Measurements from ENCODE around the gene ZNF724.
"Not testable (repeated sequence)": the region's sequence is repeated elsewhere in the genome, so short reads cannot be mapped to it uniquely, and the experiment has no call there.

ZNF724 gene

DNA sequence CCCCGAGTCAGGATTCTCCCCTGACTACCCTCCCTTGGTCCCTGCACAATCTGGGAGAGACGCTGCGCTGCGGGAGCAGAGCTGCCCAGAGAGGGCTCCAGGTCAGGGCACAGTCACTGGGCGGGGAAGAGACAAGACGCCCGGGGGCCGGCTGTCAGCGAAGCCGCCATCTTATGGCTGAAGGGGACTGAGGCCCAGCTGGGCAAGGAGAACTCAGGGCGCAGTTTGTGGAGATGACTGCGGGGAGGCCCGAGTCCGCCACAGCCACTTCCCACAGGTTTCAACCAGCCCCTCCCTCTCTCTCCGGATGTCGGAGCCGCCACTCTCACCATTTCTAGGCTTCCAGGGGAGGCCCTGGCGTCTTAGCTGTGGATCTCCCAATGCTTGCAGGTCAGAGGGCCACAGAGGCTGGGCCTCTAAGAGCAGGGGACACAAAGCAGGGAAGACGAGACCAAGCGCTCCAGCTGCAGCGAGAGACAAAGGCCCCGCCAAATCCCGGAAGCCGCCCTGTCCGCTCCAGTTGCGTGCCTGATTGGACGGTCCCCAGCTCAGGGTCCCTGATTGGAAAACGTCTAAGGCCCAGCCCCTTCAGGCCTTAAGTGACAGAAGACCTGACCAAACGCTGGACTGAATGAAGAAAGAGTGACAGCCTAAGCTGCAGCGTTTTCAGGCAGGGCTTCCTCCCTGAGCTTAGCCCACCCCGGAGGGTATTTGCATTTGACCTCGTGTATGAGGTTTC lies at the start of gene ZNF724:
TSS of gene ZNF724 (minus strand) at position 484 of the 739 bp plus-strand sequence. CDS start at position 332, 152 bp downstream.
- peak within 1 kb of the TSS in 19 of 21 experiments; percentile 1 to 84 (median 55) for H3K27ac ChIP-seq
- peak within 1 kb of the TSS; percentile 48 to 71 (median 63) for H3K4me3 ChIP-seq

DNA sequence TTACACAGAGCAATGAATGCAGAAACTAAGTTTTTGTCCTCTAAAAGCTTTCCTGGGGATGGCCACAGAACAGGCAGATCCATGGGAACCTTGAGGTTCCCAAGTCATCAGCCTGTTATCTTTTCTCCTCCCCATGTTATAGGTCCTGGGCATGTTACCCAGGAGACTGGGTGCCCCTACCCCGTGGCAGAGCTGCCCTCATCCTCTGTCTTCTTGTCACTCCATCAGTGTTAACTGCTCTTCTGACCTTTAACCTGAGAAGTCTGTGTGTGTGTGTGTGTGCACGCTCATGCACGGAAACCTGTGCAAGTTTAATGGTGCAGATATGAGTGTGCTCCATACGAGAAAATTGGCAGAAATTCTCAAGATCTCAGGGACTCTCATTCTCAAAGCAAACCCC lies 43.9 kb upstream of the ZNF724 start:
- Histone ChIP-seq H3K4me3 (no peak overlapping the region), H3K27ac (no peak overlapping the region)

DNA sequence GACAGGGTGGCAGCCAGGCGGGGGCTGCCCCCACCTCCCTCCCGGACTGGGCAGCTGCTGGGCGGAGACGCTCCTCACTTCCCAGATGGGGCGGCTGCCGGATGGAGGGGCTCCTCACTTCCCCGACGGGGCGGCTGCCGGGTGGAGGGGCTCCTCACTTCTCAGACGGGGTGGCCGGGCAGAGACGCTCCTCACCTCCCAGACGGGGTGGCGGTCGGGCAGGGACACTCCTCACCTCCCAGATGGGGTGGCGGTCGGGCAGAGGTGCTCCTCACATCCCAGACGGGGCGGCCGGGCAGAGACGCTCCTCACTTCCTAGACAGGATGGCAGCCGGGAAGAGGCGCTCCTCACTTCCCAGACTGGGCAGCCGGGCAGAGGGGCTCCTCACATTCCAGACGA lies 39.8 kb upstream of the ZNF724 start:
- not testable (repeated sequence) for H3K4me3 ChIP-seq, H3K27ac ChIP-seq

DNA sequence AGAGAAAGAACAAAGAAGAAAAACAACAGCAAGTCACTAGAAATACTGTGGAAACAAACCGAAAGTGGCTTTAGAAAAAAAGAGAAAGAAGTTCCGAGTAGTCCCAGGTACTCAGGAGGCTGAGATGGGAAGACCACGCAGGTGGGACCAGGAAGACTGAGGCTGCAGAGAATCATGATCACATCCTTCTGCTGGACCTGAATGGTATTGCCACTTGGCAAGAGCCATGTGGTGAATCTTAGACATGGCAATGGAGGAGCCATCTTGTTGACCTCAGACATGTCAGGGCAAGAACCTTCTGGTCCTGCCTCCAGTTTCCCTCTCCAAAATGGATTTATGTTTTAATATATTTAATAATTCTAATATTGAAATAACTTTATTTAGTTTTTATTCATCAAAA lies 37.4 kb upstream of the ZNF724 start:
- no peak overlapping the region for H3K27ac ChIP-seq
- H3K4me3 ChIP-seq, result no peak overlapping the region

DNA sequence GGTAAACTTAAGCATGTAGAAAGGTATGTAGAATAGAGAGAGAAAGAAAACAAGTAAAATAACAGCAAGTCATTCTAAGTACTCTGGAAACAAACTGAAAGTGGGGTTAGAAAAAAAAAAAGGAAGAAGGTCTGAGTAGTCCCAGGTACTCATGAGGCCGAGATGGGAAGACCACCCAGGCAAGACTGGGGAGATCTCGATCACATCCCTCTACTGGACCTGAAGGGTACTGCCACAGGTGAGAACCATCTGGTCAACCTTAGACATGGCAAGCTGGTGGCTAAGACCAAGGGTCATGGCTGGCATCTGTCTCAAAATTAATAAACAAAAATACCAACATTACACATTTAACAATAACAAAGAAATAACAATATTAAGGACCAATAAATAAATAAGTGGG lies 36.3 kb upstream of the ZNF724 start:
- H3K4me3 ChIP-seq, result no peak overlapping the region
- H3K27ac ChIP-seq, result no peak overlapping the region

DNA sequence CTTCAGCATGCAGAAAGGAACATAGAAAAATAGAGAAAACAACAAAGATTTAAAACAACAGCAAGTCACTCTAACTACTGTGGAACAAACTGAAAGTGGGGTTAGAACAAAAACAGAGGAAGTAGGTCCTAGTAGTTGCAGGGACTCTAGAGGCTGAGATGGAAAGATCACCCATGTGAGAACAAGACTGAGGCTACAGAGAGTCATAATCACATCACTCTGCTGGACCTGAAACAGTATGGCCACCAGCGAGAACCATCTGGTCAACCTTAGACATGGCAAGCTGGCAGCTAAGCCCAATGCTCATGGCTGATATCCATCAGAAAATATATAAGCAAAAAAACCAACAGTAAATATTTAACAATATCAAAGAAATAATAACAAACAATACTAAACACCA lies 35.8 kb upstream of the ZNF724 start:
- H3K27ac ChIP-seq, result no peak overlapping the region
- H3K4me3 ChIP-seq, result no peak overlapping the region

DNA sequence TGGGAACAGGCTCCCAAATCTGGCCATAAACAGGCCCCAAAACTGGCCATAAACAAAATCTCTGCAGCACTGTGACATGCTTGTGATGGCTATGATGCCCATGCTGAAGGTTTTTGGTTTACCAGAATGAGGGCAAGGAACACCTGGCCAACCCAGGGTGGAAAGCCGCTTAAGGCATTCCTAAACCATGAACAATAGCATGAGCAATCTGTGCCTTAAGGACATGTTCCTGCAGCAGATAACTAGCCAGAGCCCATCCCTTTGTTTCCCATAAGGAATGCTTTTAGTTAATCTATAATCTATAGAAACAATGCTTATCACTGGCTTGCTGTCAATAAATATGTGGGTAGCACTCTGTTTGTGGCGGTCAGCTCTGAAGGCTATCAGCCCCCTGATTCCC lies 35.1 kb upstream of the ZNF724 start:
- H3K27ac ChIP-seq, H3K4me3 ChIP-seq: not testable (repeated sequence)

DNA sequence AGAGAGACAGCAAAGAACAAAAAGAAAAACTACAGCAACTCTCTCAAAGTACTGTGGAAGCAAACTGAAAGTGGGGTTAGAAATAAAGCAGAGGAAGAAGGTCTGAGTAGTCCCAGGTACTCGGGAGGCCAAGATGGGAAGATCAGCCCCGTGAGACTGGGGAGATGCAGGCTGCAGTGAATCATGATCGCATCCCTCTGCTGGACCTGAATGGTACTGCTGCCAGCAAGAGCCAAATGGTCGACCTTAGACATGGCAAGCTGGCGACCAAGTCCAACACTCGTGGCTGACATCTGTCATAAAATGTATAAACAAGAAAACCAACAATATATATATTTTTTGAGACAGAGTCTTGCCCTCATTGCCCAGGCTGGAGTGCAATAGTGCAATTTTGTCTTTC lies 33.7 kb upstream of the ZNF724 start:
- Histone ChIP-seq H3K4me3 (no peak overlapping the region), H3K27ac (no peak overlapping the region)

DNA sequence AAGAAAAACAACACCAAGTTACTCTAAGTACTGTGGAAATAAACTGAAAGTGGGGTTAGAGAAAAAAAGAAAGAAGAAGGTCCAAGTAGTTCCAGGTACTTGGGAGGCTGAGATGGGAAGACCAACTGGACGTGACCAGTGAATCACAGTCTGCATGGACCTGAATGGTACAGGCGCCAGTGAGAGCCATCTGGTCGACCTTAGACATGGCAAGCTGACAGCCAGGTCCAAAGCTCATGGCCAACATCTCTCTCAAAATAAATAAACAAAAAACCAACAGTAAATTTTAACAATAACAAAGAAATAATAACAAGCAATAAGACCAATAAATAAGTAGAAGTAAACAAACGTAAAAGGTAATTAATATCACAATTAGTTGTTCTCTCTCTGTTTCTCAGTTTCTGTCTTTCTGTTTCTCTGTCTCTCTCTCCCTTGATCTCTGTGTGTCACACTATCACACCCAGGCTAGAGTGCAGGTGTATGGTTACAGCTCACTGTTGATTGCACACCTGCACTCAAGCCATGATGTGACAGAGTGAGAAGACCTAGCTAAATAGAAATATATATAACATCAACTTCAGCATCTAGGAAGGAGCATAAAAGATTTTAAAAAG lies 31.6 kb upstream of the ZNF724 start:
- H3K27ac ChIP-seq, result no peak overlapping the region
- no peak overlapping the region for H3K4me3 ChIP-seq

DNA sequence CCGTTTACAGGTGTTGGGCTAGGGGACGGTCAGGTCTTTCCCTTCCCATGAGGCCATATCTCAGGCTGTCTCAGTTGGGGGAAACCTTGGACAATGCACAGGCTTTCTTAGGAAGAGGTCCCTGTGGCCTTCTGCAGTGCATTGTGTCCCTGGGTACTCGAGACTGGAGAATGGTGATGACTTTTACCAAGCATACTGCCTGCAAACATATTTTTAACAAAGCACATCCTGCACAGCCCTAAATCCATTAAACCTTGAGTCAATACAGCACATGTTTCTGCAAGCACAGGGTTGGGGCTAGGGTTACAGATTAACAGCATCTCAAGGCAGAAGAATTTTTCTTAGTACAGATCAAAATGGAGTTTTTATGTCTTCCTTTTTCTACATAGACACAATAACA lies 27.9 kb upstream of the ZNF724 start:
- not testable (repeated sequence) for H3K4me3 ChIP-seq, H3K27ac ChIP-seq

DNA sequence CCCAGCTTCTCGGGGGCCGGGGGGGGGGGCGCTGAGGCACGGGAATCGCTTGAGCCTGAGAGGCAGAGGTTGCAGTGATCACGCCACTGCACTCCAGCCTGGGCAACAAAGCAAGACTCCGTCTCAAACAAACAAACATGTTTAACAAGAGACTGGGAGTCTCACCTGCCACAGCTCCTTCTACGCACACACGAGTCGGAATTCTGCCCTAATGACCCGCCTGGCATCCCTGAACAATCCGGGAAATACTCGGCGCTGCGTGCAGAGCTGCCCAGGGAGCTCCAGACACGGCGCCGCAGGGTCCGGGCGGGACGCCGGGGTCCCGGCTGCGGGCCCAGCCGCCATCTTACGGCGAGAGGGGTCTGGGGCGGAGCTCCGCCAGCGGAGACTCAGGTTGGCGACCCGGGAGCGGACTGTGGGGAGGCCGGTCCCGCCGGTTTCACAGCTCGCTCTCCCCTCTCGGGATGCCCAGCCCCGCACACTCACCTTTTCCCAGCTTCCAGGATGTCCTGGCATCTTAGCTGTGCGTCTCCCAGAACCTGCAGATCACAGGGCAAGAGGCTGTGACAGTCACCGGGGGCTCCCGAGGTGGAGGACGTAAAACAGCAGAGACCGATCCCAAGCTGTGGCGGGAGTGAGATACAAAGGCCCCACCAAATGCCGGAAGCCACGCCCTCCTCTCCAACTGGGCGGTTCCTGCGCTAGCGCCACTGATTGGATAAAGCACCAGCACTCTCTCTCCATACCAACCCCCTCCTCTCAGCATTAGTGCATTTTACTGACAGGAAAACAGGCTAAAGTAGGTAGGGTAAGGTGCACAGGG lies 23.6 kb upstream of the ZNF724 start:
- Histone ChIP-seq H3K27ac (peak overlapping the region; percentile 50 to 93 (median 82)), H3K4me3 (peak overlapping the region; percentile 53 to 99 (median 89))

DNA sequence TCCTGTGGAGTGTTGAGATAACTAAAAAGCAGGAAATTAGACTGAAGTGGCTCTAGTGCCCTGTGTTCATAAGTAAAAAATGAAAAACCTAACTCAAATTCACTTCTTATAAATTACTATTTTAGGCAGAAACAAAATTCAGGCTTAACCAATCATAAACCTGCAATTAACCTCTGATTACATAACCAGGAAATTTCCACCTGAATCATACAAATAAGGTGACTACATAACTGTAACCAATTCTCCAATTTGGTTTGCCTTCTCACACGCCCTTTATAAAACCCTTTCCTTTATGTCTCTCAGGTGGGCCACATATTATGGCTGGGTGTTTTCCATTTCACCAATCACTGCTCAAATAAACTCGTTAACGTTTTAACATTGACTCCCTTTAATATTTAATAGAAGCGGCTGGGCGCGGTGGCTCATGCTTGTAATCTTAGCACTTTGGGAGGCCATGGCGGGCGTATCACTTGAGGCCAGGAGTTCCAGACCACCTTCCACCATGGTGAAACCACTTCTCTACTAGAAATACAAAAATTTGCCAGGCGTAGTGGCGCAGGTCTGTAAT lies 22.9 kb upstream of the ZNF724 start:
- Histone ChIP-seq H3K4me3 (peak overlapping the region; percentile 53 to 99 (median 89)), H3K27ac (peak overlapping the region; percentile 50 to 93 (median 82))

DNA sequence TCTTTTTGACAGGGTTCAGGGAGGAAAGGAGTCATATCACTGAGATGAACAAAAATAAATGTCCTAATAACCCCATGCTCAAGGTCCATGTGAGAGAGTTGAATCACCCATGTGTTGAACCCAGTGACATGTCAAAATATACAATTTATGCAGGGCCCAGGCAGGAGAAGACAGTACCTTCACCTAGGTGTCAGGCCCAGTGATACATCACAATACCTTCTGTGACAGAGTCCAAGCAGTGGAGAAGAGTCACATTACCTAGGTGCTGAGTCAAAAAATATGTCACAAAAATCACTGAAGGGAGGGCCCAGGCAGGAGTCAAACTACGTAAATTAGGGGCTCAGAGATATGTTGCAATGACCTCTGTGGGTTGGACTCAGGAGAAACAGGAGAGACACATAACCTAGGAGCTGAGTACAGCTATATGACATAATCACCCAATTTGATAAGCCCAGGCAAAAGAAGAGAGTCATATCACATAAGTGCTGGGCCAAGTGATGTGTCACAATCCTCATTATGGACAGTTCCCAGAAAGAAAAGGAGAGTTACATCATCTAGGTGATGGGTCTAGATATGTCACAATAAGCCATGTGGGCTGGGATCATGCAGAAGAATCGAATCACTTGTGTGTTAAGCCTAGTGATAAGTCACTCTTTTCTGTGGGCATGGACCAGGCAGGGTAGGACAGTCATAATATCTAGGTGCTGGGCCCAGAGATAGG lies 13.8 kb upstream of the ZNF724 start:
- H3K27ac ChIP-seq, result no peak overlapping the region
- H3K4me3 ChIP-seq, result no peak overlapping the region

DNA sequence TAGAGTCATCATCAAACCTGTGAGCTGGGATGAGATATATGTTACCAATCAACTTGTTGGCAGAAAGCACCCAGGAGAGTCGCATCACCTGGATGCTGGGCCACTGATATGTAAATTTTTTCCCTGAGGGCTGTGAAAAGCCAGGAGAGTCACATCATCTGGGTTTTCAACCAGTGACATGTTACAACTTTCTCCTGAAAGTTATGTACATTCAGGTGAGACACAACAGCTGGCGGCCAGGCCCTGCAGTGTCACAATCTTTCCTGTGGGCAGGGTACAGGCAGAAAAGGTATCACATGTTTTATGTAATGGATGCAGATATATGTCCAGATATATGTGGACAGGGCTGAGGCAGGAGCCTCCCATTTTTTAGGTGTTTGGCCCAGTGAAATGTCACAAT lies 13.2 kb upstream of the ZNF724 start:
- no peak overlapping the region for H3K27ac ChIP-seq
- no peak overlapping the region for H3K4me3 ChIP-seq

DNA sequence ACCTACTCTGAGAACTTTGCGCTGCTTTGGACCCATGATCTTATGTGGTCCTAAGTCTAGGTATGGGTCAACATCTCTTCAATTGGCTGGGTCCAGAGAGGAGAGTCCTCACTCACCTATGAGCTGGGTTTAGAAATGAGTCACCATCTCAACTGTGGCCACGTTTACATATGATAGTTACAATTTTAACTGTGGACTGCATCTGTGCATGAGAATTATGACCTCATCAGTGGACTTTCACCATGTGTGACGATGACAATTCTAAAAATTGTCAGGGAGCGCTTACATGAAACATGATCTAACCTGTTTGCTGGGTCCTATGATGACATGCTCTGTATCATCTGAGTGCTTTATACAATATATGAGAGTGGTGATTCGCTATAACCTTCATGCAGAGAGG lies 12.7 kb upstream of the ZNF724 start:
- H3K27ac ChIP-seq, result no peak overlapping the region
- no peak overlapping the region for H3K4me3 ChIP-seq

DNA sequence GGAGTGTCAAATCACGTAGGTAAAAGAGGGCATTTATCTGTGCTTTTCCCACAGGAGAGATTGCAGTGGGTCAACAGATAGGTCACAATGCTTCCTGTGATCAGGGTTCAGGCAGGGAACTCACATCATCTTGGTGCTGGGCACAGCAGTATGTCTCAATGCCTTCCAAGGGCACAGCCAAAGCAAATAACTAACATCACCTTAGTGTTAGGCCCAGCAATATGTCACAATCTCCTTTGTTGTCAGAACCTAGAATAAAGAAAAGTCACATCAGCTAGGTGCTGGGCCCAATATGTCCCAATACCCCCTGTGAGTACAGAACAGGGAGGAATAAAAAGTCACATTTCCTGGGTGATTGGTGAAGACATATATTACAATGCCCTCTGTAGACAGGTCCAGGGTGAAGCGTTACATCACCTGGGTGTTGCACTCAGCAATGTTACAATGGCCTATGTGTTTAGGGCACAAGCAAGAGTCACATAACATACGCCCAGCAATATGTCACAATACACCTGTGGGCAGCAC lies 11.4 kb upstream of the ZNF724 start:
- H3K4me3 ChIP-seq, result no peak overlapping the region
- peak overlapping the region in 2 of 21 experiments; percentile 23 to 26 for H3K27ac ChIP-seq

DNA sequence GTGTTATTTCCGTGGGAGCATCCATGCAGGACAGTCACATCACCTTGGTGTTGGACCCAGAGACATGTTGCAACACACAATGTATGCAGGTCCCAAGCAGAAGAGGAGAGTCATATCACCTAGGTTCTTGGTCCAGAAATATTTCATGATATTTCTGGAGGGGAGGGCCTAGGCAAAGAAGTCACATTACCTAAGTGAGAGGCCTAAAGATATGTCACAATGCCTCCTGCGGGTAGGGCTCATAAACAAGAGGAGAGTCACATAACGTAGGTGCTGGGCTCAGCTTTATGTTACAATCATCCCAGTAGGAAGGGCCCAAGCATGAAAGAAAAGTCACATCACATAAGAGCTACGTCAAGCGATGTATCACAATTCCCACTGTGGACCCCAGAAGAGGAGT lies 10.8 kb upstream of the ZNF724 start:
- Histone ChIP-seq H3K4me3 (no peak overlapping the region), H3K27ac (no peak overlapping the region)

DNA sequence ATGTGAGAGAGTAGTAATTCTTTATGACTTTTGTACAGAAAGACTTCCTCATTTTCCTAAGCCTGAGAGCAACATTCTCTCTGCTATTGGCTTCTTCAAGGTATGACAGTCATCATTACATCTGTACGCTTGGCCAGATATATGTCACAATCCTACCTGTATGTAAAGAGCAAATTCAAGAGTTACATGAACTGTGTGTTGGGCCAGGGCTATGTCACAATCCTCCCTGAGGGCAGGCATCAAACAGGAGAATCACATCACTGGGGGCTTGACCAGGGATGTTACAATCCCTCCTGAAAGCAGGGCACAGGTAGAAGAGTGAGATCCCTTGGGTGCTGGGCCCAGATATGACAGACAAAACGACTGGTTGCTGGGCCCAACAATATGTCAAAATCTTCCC lies 9.8 kb upstream of the ZNF724 start:
- H3K4me3 ChIP-seq, result no peak overlapping the region
- H3K27ac ChIP-seq, result no peak overlapping the region

DNA sequence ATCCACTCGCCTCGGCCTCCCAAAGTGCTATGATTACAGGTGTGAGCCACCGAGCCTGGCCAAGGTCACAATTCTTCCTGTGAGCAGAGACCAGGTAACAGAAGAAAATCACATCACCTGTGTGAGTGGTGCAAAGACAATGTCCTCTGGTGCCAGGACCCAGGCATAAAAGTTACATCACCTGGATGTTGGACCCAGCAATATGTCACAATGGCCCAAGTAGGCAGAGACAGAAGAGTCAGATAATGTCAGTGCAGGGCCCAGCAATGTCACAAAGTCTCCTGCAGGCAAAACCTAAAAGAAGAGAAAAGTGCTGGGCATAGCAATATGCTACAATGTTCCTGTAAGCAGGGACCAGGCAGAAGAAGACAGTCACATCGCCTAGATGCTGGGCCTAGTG lies 5.5 kb upstream of the ZNF724 start:
- no peak overlapping the region for H3K27ac ChIP-seq
- no peak overlapping the region for H3K4me3 ChIP-seq
